IMR-90 (cell line): ENCODE measurements around the gene FAM89B. TPM values are rescaled to one million over a fixed set of nuclear protein-coding genes. Genes with fewer than 3 reads are reported as not detected.

Experiments used
- ATAC-seq: fragments of 200-7000 bp; cut with Tn5 transposase; 2 replicates; pipeline ENCODE4 v1.9.1; 2020; ENCODE audit warnings: low read depth, mild to moderate bottlenecking, moderate library complexity
- BruUV-seq: library from RNA; stranded (reverse); fragments of 400-500 nt; replicated peaks from 2 replicates; lab custom pipeline; 2021; lab: Mats Ljungman, UMichigan
- CTCF ChIA-PET: fragments of 300-600 bp; formaldehyde crosslinking; extraction: SDS; loops from one replicate; lab custom pipeline; 2021; ENCODE audit warnings: antibody characterized with exemption; lab: Yijun Ruan, JAX
- POLR2A ChIA-PET: fragments of 300-600 bp; sonication (Branson Sonifier 250); formaldehyde crosslinking; loops from one replicate; lab custom pipeline; 2022; ENCODE audit warnings: antibody characterized with exemption; ENCODE audit not compliant: unreplicated experiment; lab: Charles Lee
- DNase-seq: peaks from one replicate; pipeline ENCODE4 v3.0.0; 2013
- H2AFZ ChIP-seq: replicated peaks from 2 replicates; pipeline ENCODE3; 2013; ENCODE audit warnings: low read length, mild to moderate bottlenecking; ENCODE audit not compliant: poor library complexity
- H2AK5ac ChIP-seq: 2 replicates; pipeline ENCODE4 v1.6.1; 2013; ENCODE audit warnings: low read depth, low read length, inconsistent platforms
- H2AK9ac ChIP-seq: replicated peaks from 2 replicates; pipeline ENCODE3; 2013; ENCODE audit warnings: mild to moderate bottlenecking, low read depth, low read length, moderate library complexity; ENCODE audit not compliant: poor library complexity
- H2BK120ac ChIP-seq: 2 replicates; pipeline ENCODE4 v1.6.1; 2013; ENCODE audit warnings: low read depth, low read length, inconsistent platforms
- H2BK15ac ChIP-seq: 3 replicates; pipeline ENCODE4 v1.6.1; 2013; ENCODE audit warnings: low read depth, low read length, inconsistent platforms
- H2BK20ac ChIP-seq: 2 replicates; pipeline ENCODE4 v1.6.1; 2013; ENCODE audit warnings: low read depth, mild to moderate bottlenecking, inconsistent platforms, low read length, moderate library complexity
- H2BK5ac ChIP-seq: 2 replicates; pipeline ENCODE4 v1.6.1; 2013; ENCODE audit warnings: mild to moderate bottlenecking, low read depth, low read length, inconsistent platforms; ENCODE audit not compliant: poor library complexity, severe bottlenecking
- H3K14ac ChIP-seq: replicated peaks from 2 replicates; pipeline ENCODE4 v1.6.1; 2013; ENCODE audit warnings: low read depth, low read length, inconsistent platforms
- H3K18ac ChIP-seq: 2 replicates; pipeline ENCODE4 v1.6.1; 2013; ENCODE audit warnings: low read depth, low read length, control low read depth
- H3K23ac ChIP-seq: 2 replicates; pipeline ENCODE4 v1.6.1; 2013; ENCODE audit warnings: low read depth, low read length, inconsistent platforms
- H3K27ac ChIP-seq: 2 replicates; pipeline ENCODE4 v1.5.1; 2013; ENCODE audit warnings: mild to moderate bottlenecking, control low read depth, low read length; ENCODE audit not compliant: insufficient read depth
- H3K27me3 ChIP-seq: 2 replicates; pipeline ENCODE4 v1.6.1; 2013; ENCODE audit warnings: low read length; ENCODE audit not compliant: control insufficient read depth, insufficient read depth
- H3K36me3 ChIP-seq: 2 replicates; pipeline ENCODE4 v1.6.1; 2013; ENCODE audit warnings: low read length, mixed read lengths; ENCODE audit not compliant: control insufficient read depth, insufficient read depth
- H3K4ac ChIP-seq: 2 replicates; pipeline ENCODE4 v1.6.1; 2013; ENCODE audit warnings: low read depth, low read length, inconsistent platforms
- H3K4me1 ChIP-seq: 2 replicates; pipeline ENCODE4 v1.6.1; 2013; ENCODE audit warnings: low read length, mixed read lengths; ENCODE audit not compliant: control insufficient read depth, insufficient read depth
- H3K4me2 ChIP-seq: 2 replicates; pipeline ENCODE4 v1.6.1; 2013; ENCODE audit warnings: low read depth, mild to moderate bottlenecking, control low read depth, low read length, moderate library complexity
- H3K4me3 ChIP-seq: 2 replicates; pipeline ENCODE4 v1.5.1; 2013; ENCODE audit warnings: low read depth, mild to moderate bottlenecking, control low read depth, low read length, moderate library complexity; ENCODE audit not compliant: insufficient read depth
- H3K56ac ChIP-seq: 2 replicates; pipeline ENCODE4 v1.6.1; 2013; ENCODE audit warnings: low read length, inconsistent platforms; ENCODE audit not compliant: insufficient read depth; ENCODE audit errors: extremely low read depth
- H3K79me1 ChIP-seq, 2 experiments: 2 replicates each; pipeline ENCODE4 v1.6.1; 2013; ENCODE audit warnings: low read length in 2 of 2, inconsistent platforms in 1 of 2, low read depth in 1 of 2
- H3K9ac ChIP-seq: 2 replicates; pipeline ENCODE4 v1.6.1; 2013; ENCODE audit warnings: low read depth, low read length, control low read depth
- H3K9me1 ChIP-seq: 2 replicates; pipeline ENCODE4 v1.6.1; 2013; ENCODE audit warnings: low read length, inconsistent platforms; ENCODE audit not compliant: insufficient read depth
- H3K9me3 ChIP-seq: 2 replicates; pipeline ENCODE4 v1.6.1; 2013; ENCODE audit warnings: low read length; ENCODE audit not compliant: control insufficient read depth, insufficient read depth
- H4K20me1 ChIP-seq: 2 replicates; pipeline ENCODE4 v1.6.1; 2013; ENCODE audit warnings: low read length, inconsistent platforms; ENCODE audit not compliant: insufficient read depth
- H4K5ac ChIP-seq: 2 replicates; pipeline ENCODE4 v1.6.1; 2013; ENCODE audit warnings: mild to moderate bottlenecking, low read depth, low read length, control low read depth
- H4K8ac ChIP-seq, 2 experiments: 2 replicates each; pipeline ENCODE4 v1.6.1; 2013; ENCODE audit warnings: low read depth in 2 of 2, low read length in 2 of 2, control low read depth in 1 of 2, inconsistent platforms in 1 of 2
- H4K91ac ChIP-seq: 2 replicates; pipeline ENCODE4 v1.6.1; 2013; ENCODE audit warnings: low read depth, low read length, inconsistent platforms; ENCODE audit not compliant: insufficient read depth
- BHLHE40 ChIP-seq: fragments of 150-350 bp; IDR thresholded peaks from 2 replicates; pipeline ENCODE4 v1.6.1; 2016; ENCODE audit warnings: mild to moderate bottlenecking, low read depth, low read length
- CEBPB ChIP-seq: IDR thresholded peaks from 2 replicates; pipeline ENCODE4 v1.6.1; 2012; ENCODE audit warnings: low read depth, low read length, improper control_type of control experiment
- CHD1 ChIP-seq: IDR thresholded peaks from 2 replicates; pipeline ENCODE4 v1.6.1; 2012; ENCODE audit warnings: low read depth, low read length, improper control_type of control experiment
- ELK1 ChIP-seq: fragments of 150-350 bp; IDR thresholded peaks from 2 replicates; pipeline ENCODE4 v1.6.1; 2016; ENCODE audit warnings: low read depth, mild to moderate bottlenecking, low read length, moderate library complexity, borderline replicate concordance
- FOS ChIP-seq: fragments of 150-350 bp; IDR thresholded peaks from 2 replicates; pipeline ENCODE4 v1.6.1; 2016; ENCODE audit warnings: low read depth, low read length
- MAFK ChIP-seq: IDR thresholded peaks from 2 replicates; pipeline ENCODE4 v1.6.1; 2012; ENCODE audit warnings: low read depth, low read length, improper control_type of control experiment
- MAZ ChIP-seq: IDR thresholded peaks from 2 replicates; pipeline ENCODE4 v1.6.1; 2012; ENCODE audit warnings: low read depth, mild to moderate bottlenecking, low read length, improper control_type of control experiment, moderate library complexity, borderline replicate concordance
- MXI1 ChIP-seq: IDR thresholded peaks from 2 replicates; pipeline ENCODE4 v1.6.1; 2012; ENCODE audit warnings: low read depth, mild to moderate bottlenecking, low read length, moderate library complexity, borderline replicate concordance
- POLR2A ChIP-seq: IDR thresholded peaks from 2 replicates; pipeline ENCODE4 v1.6.1; 2012; ENCODE audit warnings: mild to moderate bottlenecking, low read depth, low read length
- RAD21 ChIP-seq: IDR thresholded peaks from 2 replicates; pipeline ENCODE4 v1.6.1; 2012; ENCODE audit warnings: low read length, improper control_type of control experiment
- RCOR1 ChIP-seq: IDR thresholded peaks from 2 replicates; pipeline ENCODE4 v1.6.1; 2012; ENCODE audit warnings: mild to moderate bottlenecking, low read length, improper control_type of control experiment; ENCODE audit not compliant: insufficient replicate concordance
- SMC3 ChIP-seq: fragments of 150-350 bp; IDR thresholded peaks from 2 replicates; pipeline ENCODE4 v1.6.1; 2016; ENCODE audit warnings: low read depth, mild to moderate bottlenecking, antibody characterized with exemption, low read length, moderate library complexity
- WGBS, 2 experiments: methylation state at CpG; one replicate each; pipeline versions ENCODE4 v1.1.5 to v1.1.7; 2013; ENCODE audit warnings: missing lambda C conversion rate in 2 of 2; ENCODE audit not compliant: insufficient read length in 1 of 2; ENCODE audit errors: extremely low coverage in 2 of 2; 5-methylcytosine and 5-hydroxymethylcytosine counted together
- dilution Hi-C: fragments of 300-500 bp; cut with HindIII; formaldehyde crosslinking; loops from one replicate; pipeline ENCODE4 v1.14.3; 2018; ENCODE audit warnings: low sequenced_read_pairs; ENCODE audit not compliant: unreplicated experiment
- in situ Hi-C: fragments of 300-500 bp; cut with MboI; formaldehyde crosslinking; loops from 3 replicates; pipeline ENCODE4 v1.14.3; 2019; ENCODE audit warnings: low sequenced_read_pairs, inconsistent platforms, mixed read lengths
- intact Hi-C: fragments of 100-400 bp; cut with micrococcal nuclease; formaldehyde crosslinking; loops from 2 replicates; pipeline ENCODE4 v1.10.0; 2022
- polyA plus RNA-seq, 3 experiments: library from polyadenylated mRNA; depleted of rRNA; stranded (reverse); fragments of >200 nt; gene quantifications; 2 replicates each; pipeline ENCODE4 v1.2.3, GENCODE V29; 2012; ENCODE audit warnings: low replicate concordance in 1 of 3
- total RNA-seq: library from RNA; depleted of rRNA; stranded (reverse); fragments of >200 nt; gene quantifications from 2 replicates; pipeline ENCODE4 v1.2.3, GENCODE V29; 2012
- TF ChIP-seq, protein P1 (sequence below): fragments of 150-350 bp; IDR thresholded peaks from 2 replicates; pipeline ENCODE4 v1.6.1; 2017; ENCODE audit warnings: mild to moderate bottlenecking, antibody characterized with exemption, low read length, low read depth
- TF ChIP-seq, protein P2 (sequence below): conservative IDR thresholded peaks from 2 replicates; pipeline ENCODE4 v1.5.1; 2012; ENCODE audit warnings: mild to moderate bottlenecking, low read depth, low read length, improper control_type of control experiment

Gene FAM89B
- total and polyA plus RNA-seq, 2 of the 4 experiments (the other 2 are of a cell fraction), result 12.0 to 65.5 TPM

- dilution Hi-C loops, result no loop called here
- ChIA-PET POLR2A (no interaction called here), CTCF (no interaction called here)
- Histone ChIP-seq H3K36me3 (peaks cover 14% of the 10 kb centered on the region), H4K8ac (peak overlapping the region in 1 of 2 experiments; percentile 30; a peak in 1 of 4 replicates), H2AK9ac (peak overlapping the region; percentile 83), H3K9me1 (0 out of 2 replicates have a peak, but pooled peaks cover 14% of the 10 kb centered on the region), H3K4me1 (peaks cover 24% of the 10 kb centered on the region), H3K56ac (no peak overlapping the region), H3K9me3 (no peaks in the 10 kb centered on the region), H3K9ac (peak overlapping the region; percentile 47), H2BK20ac (no peak overlapping the region), H3K27me3 (no peaks in the 10 kb centered on the region), H3K18ac (no peak overlapping the region), H4K91ac (peak overlapping the region; percentile 41; the same call in 1 of the 2 replicates), H3K79me1 (peaks cover 9 to 76% of the 10 kb centered on the region in 2 experiments), H3K23ac (no peak overlapping the region), H3K27ac (peak overlapping the region; percentile 5; the same call in 1 of the 2 replicates), H4K5ac (no peak overlapping the region), H3K14ac (no peak overlapping the region; the same call in 1 of the 2 replicates), H2AK5ac (peak overlapping the region; percentile 86), H2BK15ac (no peak overlapping the region), H3K4me2 (peak overlapping the region; percentile 39), H4K20me1 (peaks cover 40% of the 10 kb centered on the region), H3K4me3 (no peak overlapping the region), H2AFZ (peak overlapping the region; percentile 59), H2BK120ac (no peak overlapping the region), H2BK5ac (no peak overlapping the region), H3K4ac (peak overlapping the region; percentile 51)
- no peak for ATAC-seq
- in situ Hi-C loops, result no loop called here
- no TSS peak for BruUV-seq
- intact Hi-C loops, result no loop called here
- WGBS, 2 experiments, result 80% methylated on average over 1 of the region's 12 CpGs; no CpG with 5 or more reads in 1 of the 2 experiments
- DNase-seq, result peak; percentile 26
- TF ChIP-seq, protein P1, sequence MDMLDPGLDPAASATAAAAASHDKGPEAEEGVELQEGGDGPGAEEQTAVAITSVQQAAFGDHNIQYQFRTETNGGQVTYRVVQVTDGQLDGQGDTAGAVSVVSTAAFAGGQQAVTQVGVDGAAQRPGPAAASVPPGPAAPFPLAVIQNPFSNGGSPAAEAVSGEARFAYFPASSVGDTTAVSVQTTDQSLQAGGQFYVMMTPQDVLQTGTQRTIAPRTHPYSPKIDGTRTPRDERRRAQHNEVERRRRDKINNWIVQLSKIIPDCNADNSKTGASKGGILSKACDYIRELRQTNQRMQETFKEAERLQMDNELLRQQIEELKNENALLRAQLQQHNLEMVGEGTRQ, result no peak
- TF ChIP-seq SMC3, result no peak
- TF ChIP-seq, protein P2, sequence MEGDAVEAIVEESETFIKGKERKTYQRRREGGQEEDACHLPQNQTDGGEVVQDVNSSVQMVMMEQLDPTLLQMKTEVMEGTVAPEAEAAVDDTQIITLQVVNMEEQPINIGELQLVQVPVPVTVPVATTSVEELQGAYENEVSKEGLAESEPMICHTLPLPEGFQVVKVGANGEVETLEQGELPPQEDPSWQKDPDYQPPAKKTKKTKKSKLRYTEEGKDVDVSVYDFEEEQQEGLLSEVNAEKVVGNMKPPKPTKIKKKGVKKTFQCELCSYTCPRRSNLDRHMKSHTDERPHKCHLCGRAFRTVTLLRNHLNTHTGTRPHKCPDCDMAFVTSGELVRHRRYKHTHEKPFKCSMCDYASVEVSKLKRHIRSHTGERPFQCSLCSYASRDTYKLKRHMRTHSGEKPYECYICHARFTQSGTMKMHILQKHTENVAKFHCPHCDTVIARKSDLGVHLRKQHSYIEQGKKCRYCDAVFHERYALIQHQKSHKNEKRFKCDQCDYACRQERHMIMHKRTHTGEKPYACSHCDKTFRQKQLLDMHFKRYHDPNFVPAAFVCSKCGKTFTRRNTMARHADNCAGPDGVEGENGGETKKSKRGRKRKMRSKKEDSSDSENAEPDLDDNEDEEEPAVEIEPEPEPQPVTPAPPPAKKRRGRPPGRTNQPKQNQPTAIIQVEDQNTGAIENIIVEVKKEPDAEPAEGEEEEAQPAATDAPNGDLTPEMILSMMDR, result no peak
- TF ChIP-seq RCOR1, result no peak
- no peak for TF ChIP-seq FOS
- TF ChIP-seq MXI1, result no peak
- TF ChIP-seq CHD1, result no peak
- TF ChIP-seq BHLHE40, result no peak
- no peak for TF ChIP-seq MAFK
- TF ChIP-seq POLR2A, result no peak
- TF ChIP-seq CEBPB, result no peak
- TF ChIP-seq MAZ, result no peak
- TF ChIP-seq ELK1, result no peak
- no peak for TF ChIP-seq RAD21
Measured at GRCh38 chr11:65611758-65612603, 39.6 kb downstream of the FAM89B start.
